ENCODE measurements around the gene HLA-A. TPM values are rescaled to one million over a fixed set of nuclear protein-coding genes. Genes with fewer than 3 reads are reported as not detected.

HLA-A gene
- total RNA-seq, 1 donor from 2014 or later, result 107 TPM

- DNase-seq (ENCODE audit: low spot score), result peak; percentile 9
- Histone ChIP-seq H3K27ac (no peak overlapping the region), H3K4me2 (no peak overlapping the region), H3K4me1 (peaks cover 4% of the 10 kb centered on the region), H4K20me1 (ENCODE audit: low read depth) (no peaks in the 10 kb centered on the region), H3K27me3 (no peaks in the 10 kb centered on the region), H3K79me2 (ENCODE audit: low read depth) (no peaks in the 10 kb centered on the region), H3K4me3 (no peak overlapping the region), H3K9me3 (ENCODE audit: low read depth) (no peaks in the 10 kb centered on the region), H3K9ac (no peak overlapping the region), H3F3A (ENCODE audit: low read depth) (peaks cover 4% of the 10 kb centered on the region), H2AFZ (replicated peaks) (no peak overlapping the region), H3K36me3 (no peaks in the 10 kb centered on the region)
- Mint-ChIP-seq H3K27me3 (ENCODE audit: insufficient read depth, low read depth) (no peaks in the 10 kb centered on the region), H3K27ac (no peak overlapping the region), H3K4me3 (no peak overlapping the region), H3K9me3 (peaks cover 3% of the 10 kb centered on the region), H3K36me3 (no peaks in the 10 kb centered on the region), H3K4me1 (no peaks in the 10 kb centered on the region)
- no peak for TF ChIP-seq EZH2 (IDR thresholded peaks at IDR 0.05)
- TF ChIP-seq CTCF (IDR thresholded peaks at IDR 0.05), result no peak
Measured at GRCh38 chr6:29953686-29954085, 11.4 kb downstream of the HLA-A start.

- H3K79me2 ChIP-seq (ENCODE audit: low read depth), result no peaks in the 10 kb centered on the region
- H3K4me3 Mint-ChIP-seq, result no peak overlapping the region
Measured at GRCh38 chr6:29954272-29954671, 11.9 kb downstream of the HLA-A start.

GRCh38 chr6:29955783-29956182 is 13.5 kb downstream of the HLA-A start:
- peaks cover 3% of the 10 kb centered on the region for H3K9me3 Mint-ChIP-seq
- Histone ChIP-seq H3K4me2 (no peak overlapping the region), H3F3A (ENCODE audit: low read depth) (peaks cover 4% of the 10 kb centered on the region), H3K27me3 (no peaks in the 10 kb centered on the region), H4K20me1 (ENCODE audit: low read depth) (no peaks in the 10 kb centered on the region), H3K9ac (no peak overlapping the region), H2AFZ (replicated peaks) (no peak overlapping the region), H3K4me3 (no peak overlapping the region), H3K27ac (no peak overlapping the region), H3K36me3 (no peaks in the 10 kb centered on the region), H3K79me2 (ENCODE audit: low read depth) (no peaks in the 10 kb centered on the region), H3K4me1 (peaks cover 4% of the 10 kb centered on the region), H3K9me3 (ENCODE audit: low read depth) (no peaks in the 10 kb centered on the region)
- TF ChIP-seq CTCF (IDR thresholded peaks at IDR 0.05) (no peak), EZH2phosphoT487 (IDR thresholded peaks at IDR 0.05) (no peak), EZH2 (IDR thresholded peaks at IDR 0.05) (no peak)
- no peaks in the 10 kb centered on the region for H3K27me3 Mint-ChIP-seq (ENCODE audit: insufficient read depth, low read depth)
- no peaks in the 10 kb centered on the region for H3K36me3 Mint-ChIP-seq
- H3K27ac Mint-ChIP-seq, result no peak overlapping the region
- H3K4me3 Mint-ChIP-seq, result no peak overlapping the region
- no peak for DNase-seq (ENCODE audit: low spot score)
- H3K4me1 Mint-ChIP-seq, result no peaks in the 10 kb centered on the region

More at GRCh38 chr6:29954272-29954671, 11.9 kb downstream of the HLA-A start:
- DNase-seq (ENCODE audit: low spot score), result peak; percentile 48
- H3K4me1 Mint-ChIP-seq, result no peaks in the 10 kb centered on the region
- peaks cover 3% of the 10 kb centered on the region for H3K9me3 Mint-ChIP-seq
- no peak overlapping the region for H3K27ac ChIP-seq
- H3K27me3 ChIP-seq, result no peaks in the 10 kb centered on the region
- no peaks in the 10 kb centered on the region for H3K27me3 Mint-ChIP-seq (ENCODE audit: insufficient read depth, low read depth)
- no peaks in the 10 kb centered on the region for H4K20me1 ChIP-seq (ENCODE audit: low read depth)
- H3K36me3 Mint-ChIP-seq, result no peaks in the 10 kb centered on the region
- peaks cover 4% of the 10 kb centered on the region for H3K4me1 ChIP-seq
- no peaks in the 10 kb centered on the region for H3K36me3 ChIP-seq
- TF ChIP-seq EZH2phosphoT487 (IDR thresholded peaks at IDR 0.05) (no peak), CTCF (IDR thresholded peaks at IDR 0.05) (no peak), EZH2 (IDR thresholded peaks at IDR 0.05) (no peak)
- H2AFZ ChIP-seq (replicated peaks), result no peak overlapping the region
- H3F3A ChIP-seq (ENCODE audit: low read depth), result peaks cover 4% of the 10 kb centered on the region
- H3K4me2 ChIP-seq, result no peak overlapping the region
- no peaks in the 10 kb centered on the region for H3K9me3 ChIP-seq (ENCODE audit: low read depth)
- no peak overlapping the region for H3K27ac Mint-ChIP-seq
- H3K9ac ChIP-seq, result no peak overlapping the region
- H3K4me3 ChIP-seq, result no peak overlapping the region
